ENCODE data around the gene DOK6.

Gene DOK6

DNA sequence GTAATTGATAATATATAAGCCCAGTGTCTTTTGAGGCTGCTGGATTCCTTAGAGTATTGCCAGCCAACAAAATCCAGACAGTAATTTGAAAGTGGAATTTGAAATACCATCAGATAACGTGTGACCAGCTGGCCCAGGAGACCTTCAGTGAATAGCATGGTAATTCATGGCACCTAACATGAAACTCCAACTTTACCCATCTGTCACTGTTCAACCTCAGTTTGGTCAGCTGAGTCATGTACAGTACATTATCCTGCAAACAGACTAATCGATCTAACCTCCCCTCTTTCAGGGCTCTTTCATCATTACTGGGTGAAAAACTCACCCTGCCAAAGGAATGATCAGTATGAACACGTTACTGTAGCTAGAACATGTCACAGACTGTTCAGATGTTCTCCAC lies 230.6 kb downstream of the DOK6 start:
- Histone ChIP-seq H3K9me3 (ENCODE audit: insufficient read depth, low read depth, low read length) (no peaks in the 10 kb centered on the region), H4K8ac (ENCODE audit: low read depth, low read length) (no peak overlapping the region), H2BK120ac (ENCODE audit: insufficient read depth, low read length, poor library complexity) (no peak overlapping the region), H3K4me1 (ENCODE audit: control insufficient read depth in 1 of 2, insufficient read depth in 2 of 2, low read length in 2 of 2) (no peaks in the 10 kb centered on the region), H3K27me3 (ENCODE audit: insufficient read depth, low read length) (no peaks in the 10 kb centered on the region), H3K4ac (ENCODE audit: low read depth, low read length) (no peak overlapping the region), H3K14ac (ENCODE audit: low read length) (no peak overlapping the region), H3K23ac (ENCODE audit: low read length) (no peak overlapping the region), H2BK12ac (ENCODE audit: low read length) (no peak overlapping the region), H4K91ac (ENCODE audit: low read depth, low read length) (no peak overlapping the region), H3K79me1 (ENCODE audit: low read length) (no peaks in the 10 kb centered on the region), H3K4me2 (ENCODE audit: low read length) (no peak overlapping the region), H4K12ac (ENCODE audit: low read depth, low read length) (no peak overlapping the region), H2AFZ (ENCODE audit: insufficient read depth, low read length, poor library complexity) (no peak overlapping the region), H3K27ac (ENCODE audit: low read depth, low read length) (no peak overlapping the region), H2AK5ac (ENCODE audit: low read length) (no peak overlapping the region), H3K18ac (ENCODE audit: low read length) (no peak overlapping the region), H3K36me3 (ENCODE audit: control insufficient read depth in 1 of 2, insufficient read depth in 2 of 2, low read length in 2 of 2) (no peaks in the 10 kb centered on the region), H3K4me3 (ENCODE audit: low read depth, low read length) (no peak overlapping the region), H2BK5ac (ENCODE audit: low read depth, low read length, poor library complexity) (no peak overlapping the region), H3K79me2 (ENCODE audit: control insufficient read depth, insufficient read depth, low read length, poor library complexity) (no peaks in the 10 kb centered on the region), H3K9ac (ENCODE audit: low read length) (no peak overlapping the region)
- no CpG with 5 or more reads among the region's 3 CpGs for WGBS (ENCODE audit: extremely low coverage, insufficient coverage, insufficient read length)
- no peak for DNase-seq

DNA sequence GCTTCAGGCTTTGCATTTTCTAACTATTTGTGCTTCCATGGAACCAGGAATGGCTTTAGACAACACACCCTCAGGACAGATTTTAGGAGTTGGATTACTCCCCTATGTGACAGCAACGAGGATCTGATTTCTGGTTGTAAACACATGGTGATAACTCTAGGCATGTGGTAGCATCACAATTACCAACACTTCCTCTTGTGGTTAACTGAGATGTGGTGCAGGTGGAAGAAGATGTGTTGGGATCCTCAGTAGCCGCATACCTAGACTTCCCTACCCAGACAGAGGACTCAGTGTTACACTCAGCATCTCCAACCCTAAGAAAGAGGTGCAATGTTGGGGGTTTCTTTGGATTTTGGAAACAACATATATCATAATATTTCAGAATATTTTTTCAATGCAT lies 234.8 kb downstream of the DOK6 start:
- Histone ChIP-seq H3K9me3 (ENCODE audit: insufficient read depth, low read depth, low read length) (no peaks in the 10 kb centered on the region), H3K4me3 (ENCODE audit: low read depth, low read length) (no peak overlapping the region), H3K9ac (ENCODE audit: low read length) (no peak overlapping the region), H3K14ac (ENCODE audit: low read length) (no peak overlapping the region), H4K8ac (ENCODE audit: low read depth, low read length) (no peak overlapping the region), H4K12ac (ENCODE audit: low read depth, low read length) (no peak overlapping the region), H3K79me1 (ENCODE audit: low read length) (no peaks in the 10 kb centered on the region), H3K18ac (ENCODE audit: low read length) (no peak overlapping the region), H3K79me2 (ENCODE audit: control insufficient read depth, insufficient read depth, low read length, poor library complexity) (no peaks in the 10 kb centered on the region), H3K4ac (ENCODE audit: low read depth, low read length) (no peak overlapping the region), H2BK5ac (ENCODE audit: low read depth, low read length, poor library complexity) (no peak overlapping the region), H3K27me3 (ENCODE audit: insufficient read depth, low read length) (no peaks in the 10 kb centered on the region), H3K27ac (ENCODE audit: low read depth, low read length) (no peak overlapping the region), H4K91ac (ENCODE audit: low read depth, low read length) (no peak overlapping the region), H3K4me1 (ENCODE audit: control insufficient read depth in 1 of 2, insufficient read depth in 2 of 2, low read length in 2 of 2) (peaks cover 0 to 3% of the 10 kb centered on the region in 2 experiments), H3K36me3 (ENCODE audit: control insufficient read depth in 1 of 2, insufficient read depth in 2 of 2, low read length in 2 of 2) (no peaks in the 10 kb centered on the region), H2BK120ac (ENCODE audit: insufficient read depth, low read length, poor library complexity) (no peak overlapping the region), H2AK5ac (ENCODE audit: low read length) (no peak overlapping the region), H2AFZ (ENCODE audit: insufficient read depth, low read length, poor library complexity) (no peak overlapping the region), H3K23ac (ENCODE audit: low read length) (no peak overlapping the region), H3K4me2 (ENCODE audit: low read length) (no peak overlapping the region), H2BK12ac (ENCODE audit: low read length) (no peak overlapping the region)
- WGBS (ENCODE audit: extremely low coverage, insufficient coverage, insufficient read length): no CpG with 5 or more reads among the region's 2 CpGs
- no peak for DNase-seq

- H3K4ac ChIP-seq (ENCODE audit: low read depth, low read length): no peak overlapping the region
- H3K4me1 ChIP-seq (ENCODE audit: control insufficient read depth in 1 of 2, insufficient read depth in 2 of 2, low read length in 2 of 2): peaks cover 0 to 3% of the 10 kb centered on the region in 2 experiments
- no peak overlapping the region for H2BK12ac ChIP-seq (ENCODE audit: low read length)
- H4K12ac ChIP-seq (ENCODE audit: low read depth, low read length): no peak overlapping the region
- no peak overlapping the region for H4K8ac ChIP-seq (ENCODE audit: low read depth, low read length)
- H2BK5ac ChIP-seq (ENCODE audit: low read depth, low read length, poor library complexity): no peak overlapping the region
- H3K9ac ChIP-seq (ENCODE audit: low read length): no peak overlapping the region
- no peaks in the 10 kb centered on the region for H3K79me2 ChIP-seq (ENCODE audit: control insufficient read depth, insufficient read depth, low read length, poor library complexity)
- no peak overlapping the region for H3K14ac ChIP-seq (ENCODE audit: low read length)
- no peaks in the 10 kb centered on the region for H3K36me3 ChIP-seq (ENCODE audit: control insufficient read depth in 1 of 2, insufficient read depth in 2 of 2, low read length in 2 of 2)
- H3K18ac ChIP-seq (ENCODE audit: low read length): no peak overlapping the region
- H2AFZ ChIP-seq (ENCODE audit: insufficient read depth, low read length, poor library complexity): no peak overlapping the region
- no peak overlapping the region for H3K27ac ChIP-seq (ENCODE audit: low read depth, low read length)
- no peaks in the 10 kb centered on the region for H3K27me3 ChIP-seq (ENCODE audit: insufficient read depth, low read length)
- no peak overlapping the region for H3K4me2 ChIP-seq (ENCODE audit: low read length)
- no peak for DNase-seq
- no peak overlapping the region for H3K4me3 ChIP-seq (ENCODE audit: low read depth, low read length)
- no peaks in the 10 kb centered on the region for H3K79me1 ChIP-seq (ENCODE audit: low read length)
- no peak overlapping the region for H2BK120ac ChIP-seq (ENCODE audit: insufficient read depth, low read length, poor library complexity)
- no peak overlapping the region for H3K23ac ChIP-seq (ENCODE audit: low read length)
- no CpG with 5 or more reads among the region's 6 CpGs for WGBS (ENCODE audit: extremely low coverage, insufficient coverage, insufficient read length)
- no peak overlapping the region for H4K91ac ChIP-seq (ENCODE audit: low read depth, low read length)
- H3K9me3 ChIP-seq (ENCODE audit: insufficient read depth, low read depth, low read length): no peaks in the 10 kb centered on the region
- no peak overlapping the region for H2AK5ac ChIP-seq (ENCODE audit: low read length)
Measured at GRCh38 chr18:69636529-69637301, 236.0 kb downstream of the DOK6 start.

- no peaks in the 10 kb centered on the region for H3K79me1 ChIP-seq (ENCODE audit: low read length)
- no CpG with 5 or more reads among the region's 1 CpG for WGBS (ENCODE audit: extremely low coverage, insufficient coverage, insufficient read length)
- no peak overlapping the region for H3K4ac ChIP-seq (ENCODE audit: low read depth, low read length)
Measured at GRCh38 chr18:69638056-69638455, 237.4 kb downstream of the DOK6 start.

More at GRCh38 chr18:69638056-69638455, 237.4 kb downstream of the DOK6 start:
- no peaks in the 10 kb centered on the region for H3K36me3 ChIP-seq (ENCODE audit: control insufficient read depth in 1 of 2, insufficient read depth in 2 of 2, low read length in 2 of 2)
- H3K18ac ChIP-seq (ENCODE audit: low read length): no peak overlapping the region
- no peak overlapping the region for H2BK12ac ChIP-seq (ENCODE audit: low read length)
- H3K27me3 ChIP-seq (ENCODE audit: insufficient read depth, low read length): no peaks in the 10 kb centered on the region
- H4K12ac ChIP-seq (ENCODE audit: low read depth, low read length): no peak overlapping the region
- H3K14ac ChIP-seq (ENCODE audit: low read length): no peak overlapping the region
- no peak overlapping the region for H2AFZ ChIP-seq (ENCODE audit: insufficient read depth, low read length, poor library complexity)
- H3K9me3 ChIP-seq (ENCODE audit: insufficient read depth, low read depth, low read length): no peaks in the 10 kb centered on the region
- H2AK5ac ChIP-seq (ENCODE audit: low read length): no peak overlapping the region
- H3K4me1 ChIP-seq (ENCODE audit: control insufficient read depth in 1 of 2, insufficient read depth in 2 of 2, low read length in 2 of 2): peaks cover 0 to 3% of the 10 kb centered on the region in 2 experiments
- no peaks in the 10 kb centered on the region for H3K79me2 ChIP-seq (ENCODE audit: control insufficient read depth, insufficient read depth, low read length, poor library complexity)
- H3K23ac ChIP-seq (ENCODE audit: low read length): no peak overlapping the region
- DNase-seq: no peak
- no peak overlapping the region for H3K4me3 ChIP-seq (ENCODE audit: low read depth, low read length)
- no peak overlapping the region for H3K9ac ChIP-seq (ENCODE audit: low read length)
- no peak overlapping the region for H3K27ac ChIP-seq (ENCODE audit: low read depth, low read length)
- H3K4me2 ChIP-seq (ENCODE audit: low read length): no peak overlapping the region
- H4K8ac ChIP-seq (ENCODE audit: low read depth, low read length): no peak overlapping the region
- H2BK5ac ChIP-seq (ENCODE audit: low read depth, low read length, poor library complexity): no peak overlapping the region
- H2BK120ac ChIP-seq (ENCODE audit: insufficient read depth, low read length, poor library complexity): no peak overlapping the region
- no peak overlapping the region for H4K91ac ChIP-seq (ENCODE audit: low read depth, low read length)
